OCI-LY3 (cell line): ENCODE measurements around the gene COL6A2.

Experiments used
- H2AFZ ChIP-seq: fragments of 200-600, 300-600 bp; shearing (Covaris generic); 2 replicates; pipeline ENCODE4 v1.6.0; 2014; ENCODE audit warnings: antibody characterized with exemption, low read depth, low read length
- H3K27ac ChIP-seq: fragments of 200-600, 300-600 bp; sonication (generic); 2 replicates; pipeline ENCODE4 v1.5.1; 2014; ENCODE audit warnings: mild to moderate bottlenecking, low read length, moderate library complexity, mixed read lengths
- H3K27me3 ChIP-seq: fragments of 200-600, 300-600 bp; sonication (generic); 2 replicates; pipeline ENCODE4 v1.6.1; 2014; ENCODE audit warnings: low read depth, low read length, mixed read lengths
- H3K36me3 ChIP-seq: fragments of 200-600, 300-600 bp; sonication (generic); replicated peaks from 2 replicates; pipeline ENCODE3; 2014; ENCODE audit warnings: low read depth, low read length, mixed read lengths
- H3K4me1 ChIP-seq: fragments of 300-600, 200-600 bp; sonication (generic); 2 replicates; pipeline ENCODE4 v1.6.1; 2014; ENCODE audit warnings: low read length, mixed read lengths
- H3K4me2 ChIP-seq: fragments of 200-600, 300-600 bp; sonication (generic); 2 replicates; pipeline ENCODE4 v1.6.1; 2014; ENCODE audit warnings: low read length, mixed read lengths
- H3K4me3 ChIP-seq: fragments of 300-600, 200-600 bp; sonication (generic); 2 replicates; pipeline ENCODE4 v1.5.1; 2014; ENCODE audit warnings: antibody characterized with exemption, mild to moderate bottlenecking, low read length, moderate library complexity
- H3K79me2 ChIP-seq: fragments of 300-600, 200-600 bp; shearing (Covaris generic); 2 replicates; pipeline ENCODE4 v1.6.1; 2014; ENCODE audit warnings: mild to moderate bottlenecking, low read length, mixed read lengths
- H3K9ac ChIP-seq: fragments of 300-600, 200-600 bp; shearing (Covaris generic); 2 replicates; pipeline ENCODE4 v1.6.0; 2014; ENCODE audit warnings: mild to moderate bottlenecking, low read length, moderate library complexity
- H3K9me3 ChIP-seq: fragments of 200-600, 300-600 bp; shearing (Covaris generic); 2 replicates; pipeline ENCODE4 v1.6.1; 2014; ENCODE audit warnings: low read length, mixed read lengths; ENCODE audit not compliant: insufficient read depth
- H4K20me1 ChIP-seq: fragments of 200-600, 300-600 bp; sonication (generic); 2 replicates; pipeline ENCODE4 v1.6.1; 2016; ENCODE audit warnings: low read length, mixed read lengths; ENCODE audit not compliant: insufficient read depth
- EZH2phosphoT487 ChIP-seq: fragments of 200-600 bp; shearing (Covaris generic); IDR thresholded peaks from 2 replicates; pipeline ENCODE4 v1.6.1; 2018; ENCODE audit warnings: antibody characterized with exemption, mixed run types, low read depth
- TF ChIP-seq, protein P1 (sequence below): fragments of 200-600, 300-600 bp; sonication (generic); IDR thresholded peaks from 2 replicates; pipeline ENCODE4 v1.5.1; 2014; ENCODE audit warnings: antibody characterized with exemption, low read length, low read depth

The COL6A2 gene

DNA sequence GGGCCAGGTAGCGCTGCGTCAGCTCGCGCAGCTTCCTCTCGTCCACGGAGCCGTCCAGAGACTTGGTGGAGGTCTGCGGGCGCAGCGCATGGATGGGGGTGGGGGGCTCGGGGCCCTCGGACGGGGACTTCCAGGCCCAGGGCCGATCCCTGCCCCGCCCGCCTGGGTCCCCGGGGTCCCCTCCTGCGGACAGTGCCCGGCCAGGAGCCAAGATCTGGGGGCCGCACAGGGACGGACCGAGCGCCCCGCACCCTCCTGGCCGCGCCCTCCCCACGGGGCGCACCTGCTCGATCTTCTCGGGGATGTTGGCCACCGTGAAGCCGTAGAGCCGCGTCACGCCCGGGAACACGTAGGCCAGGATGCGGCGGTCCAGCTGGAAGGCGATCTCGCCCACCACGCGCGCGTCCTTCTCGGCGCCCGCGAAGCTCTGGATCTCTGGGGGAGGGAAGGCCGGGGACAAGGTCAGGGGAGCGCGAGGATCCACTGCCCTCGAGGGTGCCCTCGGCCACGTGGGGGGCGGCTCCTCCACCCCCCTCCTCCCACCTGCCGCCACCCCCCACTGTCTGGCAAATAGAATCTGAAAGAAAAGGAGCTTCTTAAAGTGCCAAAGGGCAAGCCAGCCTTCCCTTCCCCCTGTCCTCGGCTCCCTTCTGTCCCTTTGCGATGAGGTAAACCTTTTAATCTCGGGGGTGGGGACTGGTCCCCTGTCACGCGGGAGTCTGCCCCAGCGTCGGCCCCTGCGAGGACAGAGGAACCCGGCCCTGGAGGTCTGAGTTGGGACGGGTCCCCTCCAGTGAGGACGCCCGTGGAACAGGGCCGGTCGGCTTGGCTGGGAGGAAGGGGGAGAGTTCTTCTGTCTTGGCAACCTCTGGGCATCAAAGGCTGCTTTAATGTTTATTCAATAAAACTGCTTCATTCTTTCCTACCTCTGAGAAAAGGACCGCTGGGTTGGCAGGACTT is 64.0 kb downstream of the COL6A2 start:
- Histone ChIP-seq H3K4me1 (no peaks in the 10 kb centered on the region), H3K9me3 (no peaks in the 10 kb centered on the region), H3K4me2 (no peak overlapping the region), H3K9ac (no peak overlapping the region), H3K79me2 (no peaks in the 10 kb centered on the region), H3K36me3 (no peaks in the 10 kb centered on the region), H2AFZ (no peak overlapping the region), H3K27me3 (no peaks in the 10 kb centered on the region), H3K4me3 (no peak overlapping the region), H4K20me1 (no peaks in the 10 kb centered on the region), H3K27ac (no peak overlapping the region)
- TF ChIP-seq EZH2phosphoT487: no peak

DNA sequence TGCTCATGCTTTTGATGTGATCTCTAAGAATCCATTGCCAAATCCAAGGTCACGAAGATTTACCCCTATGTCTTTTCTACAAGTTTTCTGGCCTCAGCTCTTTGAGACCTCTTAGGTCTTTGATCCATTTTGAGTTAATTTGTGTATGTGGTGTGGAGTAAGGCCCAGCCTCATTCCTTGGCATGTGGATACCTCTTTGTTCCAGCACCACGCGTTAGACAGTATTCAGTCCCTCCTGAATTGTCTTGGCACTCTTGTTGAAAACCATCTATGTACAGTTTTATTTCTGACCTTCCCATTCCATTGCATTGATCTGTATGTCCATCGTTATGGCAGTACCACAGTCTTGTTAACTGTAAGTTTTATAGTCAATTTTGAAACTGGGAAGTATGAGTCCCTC is 65.5 kb downstream of the COL6A2 start:
- no peaks in the 10 kb centered on the region for H3K27me3 ChIP-seq
- H4K20me1 ChIP-seq: no peaks in the 10 kb centered on the region
- H3K4me3 ChIP-seq: no peak overlapping the region
- no peak overlapping the region for H3K9ac ChIP-seq
- H3K79me2 ChIP-seq: no peaks in the 10 kb centered on the region
- no peak overlapping the region for H3K4me2 ChIP-seq
- H3K27ac ChIP-seq: no peak overlapping the region
- H2AFZ ChIP-seq: no peak overlapping the region
- H3K9me3 ChIP-seq: no peaks in the 10 kb centered on the region
- H3K36me3 ChIP-seq: no peaks in the 10 kb centered on the region
- H3K4me1 ChIP-seq: no peaks in the 10 kb centered on the region
- TF ChIP-seq EZH2phosphoT487: no peak
- TF ChIP-seq, protein P1, sequence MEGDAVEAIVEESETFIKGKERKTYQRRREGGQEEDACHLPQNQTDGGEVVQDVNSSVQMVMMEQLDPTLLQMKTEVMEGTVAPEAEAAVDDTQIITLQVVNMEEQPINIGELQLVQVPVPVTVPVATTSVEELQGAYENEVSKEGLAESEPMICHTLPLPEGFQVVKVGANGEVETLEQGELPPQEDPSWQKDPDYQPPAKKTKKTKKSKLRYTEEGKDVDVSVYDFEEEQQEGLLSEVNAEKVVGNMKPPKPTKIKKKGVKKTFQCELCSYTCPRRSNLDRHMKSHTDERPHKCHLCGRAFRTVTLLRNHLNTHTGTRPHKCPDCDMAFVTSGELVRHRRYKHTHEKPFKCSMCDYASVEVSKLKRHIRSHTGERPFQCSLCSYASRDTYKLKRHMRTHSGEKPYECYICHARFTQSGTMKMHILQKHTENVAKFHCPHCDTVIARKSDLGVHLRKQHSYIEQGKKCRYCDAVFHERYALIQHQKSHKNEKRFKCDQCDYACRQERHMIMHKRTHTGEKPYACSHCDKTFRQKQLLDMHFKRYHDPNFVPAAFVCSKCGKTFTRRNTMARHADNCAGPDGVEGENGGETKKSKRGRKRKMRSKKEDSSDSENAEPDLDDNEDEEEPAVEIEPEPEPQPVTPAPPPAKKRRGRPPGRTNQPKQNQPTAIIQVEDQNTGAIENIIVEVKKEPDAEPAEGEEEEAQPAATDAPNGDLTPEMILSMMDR: no peak

DNA sequence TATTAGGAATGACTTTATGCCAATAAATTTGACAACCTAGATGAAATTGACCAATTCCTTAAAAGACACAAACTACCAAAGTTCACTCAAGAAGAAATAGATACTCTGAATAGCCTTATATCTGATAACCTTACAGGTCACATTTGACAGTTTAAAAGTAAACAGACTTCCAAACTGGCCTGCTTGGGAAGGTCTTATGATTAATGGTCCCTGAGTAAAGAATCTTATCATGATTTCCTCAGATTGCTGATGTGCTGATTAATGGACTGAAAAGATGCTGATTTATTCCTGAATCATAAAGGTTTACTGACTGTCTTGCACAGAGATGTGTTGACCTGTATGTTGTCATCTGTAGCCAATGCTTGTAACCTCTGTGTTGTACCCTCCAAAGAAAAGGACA is 67.2 kb downstream of the COL6A2 start:
- TF ChIP-seq, protein P1: no peak
- TF ChIP-seq EZH2phosphoT487: no peak
- Histone ChIP-seq H3K4me3 (no peak overlapping the region), H4K20me1 (no peaks in the 10 kb centered on the region)

DNA sequence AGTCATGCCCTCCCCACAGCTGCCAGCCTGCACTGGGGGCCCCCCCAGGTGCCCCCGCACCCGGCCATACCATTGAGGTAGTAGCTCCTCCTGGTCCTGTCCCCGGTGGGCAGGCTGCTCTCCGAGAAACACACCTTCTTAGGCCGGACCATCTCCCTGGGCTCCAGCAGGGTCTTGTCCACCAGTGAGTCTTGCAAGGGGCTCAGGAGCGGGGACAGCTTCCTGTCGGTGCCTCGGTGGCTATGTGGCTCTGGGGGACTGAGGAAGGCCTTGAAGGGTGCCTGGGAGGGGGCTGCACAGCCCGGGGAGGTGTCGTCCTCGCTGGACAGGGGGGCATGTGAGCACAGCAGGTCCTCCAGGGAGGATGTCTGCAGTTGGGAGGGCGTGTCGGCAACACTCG is 70.3 kb downstream of the COL6A2 start:
- H4K20me1 ChIP-seq: no peaks in the 10 kb centered on the region
- H3K9ac ChIP-seq: no peak overlapping the region
- H3K79me2 ChIP-seq: no peaks in the 10 kb centered on the region
- H3K9me3 ChIP-seq: no peaks in the 10 kb centered on the region
- no peaks in the 10 kb centered on the region for H3K36me3 ChIP-seq
- no peak overlapping the region for H2AFZ ChIP-seq
- H3K27ac ChIP-seq: no peak overlapping the region
- TF ChIP-seq, protein P1: no peak
- no peak for TF ChIP-seq EZH2phosphoT487
- no peak overlapping the region for H3K4me3 ChIP-seq
- no peaks in the 10 kb centered on the region for H3K4me1 ChIP-seq
- no peaks in the 10 kb centered on the region for H3K27me3 ChIP-seq
- H3K4me2 ChIP-seq: no peak overlapping the region

More for the DNA sequence above, 67.2 kb downstream of the COL6A2 start:
- no peak overlapping the region for H3K4me2 ChIP-seq
- no peaks in the 10 kb centered on the region for H3K9me3 ChIP-seq
- H2AFZ ChIP-seq: no peak overlapping the region
- no peaks in the 10 kb centered on the region for H3K36me3 ChIP-seq
- no peak overlapping the region for H3K9ac ChIP-seq
- no peaks in the 10 kb centered on the region for H3K27me3 ChIP-seq
- H3K79me2 ChIP-seq: no peaks in the 10 kb centered on the region
- no peaks in the 10 kb centered on the region for H3K4me1 ChIP-seq
- H3K27ac ChIP-seq: no peak overlapping the region
